Measurements from ENCODE around the gene CTNND2.

DNA sequence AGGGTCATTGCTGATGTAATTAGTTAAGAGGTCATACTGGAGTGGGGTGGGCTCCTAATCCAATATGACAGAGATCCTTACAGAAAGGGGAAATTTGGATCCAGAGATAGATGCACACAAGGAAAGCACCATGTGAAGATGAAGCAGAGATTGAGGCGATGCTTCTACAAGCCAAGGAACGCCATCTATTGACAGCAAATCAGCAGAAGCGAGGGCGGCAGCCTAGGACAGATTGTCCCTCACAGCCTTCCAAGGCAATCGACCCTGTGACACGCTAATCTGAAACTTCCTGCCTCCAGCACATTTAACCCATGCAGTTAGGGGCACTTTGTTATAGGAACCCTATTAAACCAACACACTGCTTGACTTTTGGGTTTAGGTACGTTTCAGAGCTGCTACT is 858.1 kb downstream of the CTNND2 start:
- TF ChIP-seq POLR2A (IDR thresholded peaks at IDR 0.05), result no peak
- TF ChIP-seq, protein P1, sequence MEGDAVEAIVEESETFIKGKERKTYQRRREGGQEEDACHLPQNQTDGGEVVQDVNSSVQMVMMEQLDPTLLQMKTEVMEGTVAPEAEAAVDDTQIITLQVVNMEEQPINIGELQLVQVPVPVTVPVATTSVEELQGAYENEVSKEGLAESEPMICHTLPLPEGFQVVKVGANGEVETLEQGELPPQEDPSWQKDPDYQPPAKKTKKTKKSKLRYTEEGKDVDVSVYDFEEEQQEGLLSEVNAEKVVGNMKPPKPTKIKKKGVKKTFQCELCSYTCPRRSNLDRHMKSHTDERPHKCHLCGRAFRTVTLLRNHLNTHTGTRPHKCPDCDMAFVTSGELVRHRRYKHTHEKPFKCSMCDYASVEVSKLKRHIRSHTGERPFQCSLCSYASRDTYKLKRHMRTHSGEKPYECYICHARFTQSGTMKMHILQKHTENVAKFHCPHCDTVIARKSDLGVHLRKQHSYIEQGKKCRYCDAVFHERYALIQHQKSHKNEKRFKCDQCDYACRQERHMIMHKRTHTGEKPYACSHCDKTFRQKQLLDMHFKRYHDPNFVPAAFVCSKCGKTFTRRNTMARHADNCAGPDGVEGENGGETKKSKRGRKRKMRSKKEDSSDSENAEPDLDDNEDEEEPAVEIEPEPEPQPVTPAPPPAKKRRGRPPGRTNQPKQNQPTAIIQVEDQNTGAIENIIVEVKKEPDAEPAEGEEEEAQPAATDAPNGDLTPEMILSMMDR (IDR thresholded peaks at IDR 0.05), result no peak
